K562 (cell line): ENCODE results near the gene SND1. TPM values are rescaled to one million over a fixed set of nuclear protein-coding genes. Genes with fewer than 3 reads are reported as not detected.

Experiments
- ATAC-seq: fragments of 200-7000 bp; cut with Tn5 transposase; 3 replicates; pipeline ENCODE4 v1.9.1; 2020; ENCODE audit warnings: moderate library complexity
- BruUV-seq: library from RNA; stranded (reverse); fragments of 400-500 nt; replicated peaks from 2 replicates; lab custom pipeline; 2021; lab: Mats Ljungman, UMichigan
- CTCF ChIA-PET: fragments of 300-600 bp; formaldehyde crosslinking; extraction: SDS; loops from one replicate; lab custom pipeline; 2021; ENCODE audit warnings: low intra/inter-chr PET ratio; lab: Yijun Ruan, JAX
- POLR2A ChIA-PET: fragments of 300-600, 350-650 bp; sonication (Branson Sonifier 250); formaldehyde crosslinking; extraction: SDS; loops from one replicate; lab custom pipeline; 2021; ENCODE audit warnings: antibody characterized with exemption, inconsistent platforms; lab: Yijun Ruan, JAX
- DNase-seq, 4 experiments: peaks; one replicate each; pipeline versions ENCODE4 v3.0.0 to v3.0.0-alpha.2; 2011 to 2018; ENCODE audit warnings: low spot score in 3 of 4, mixed read lengths in 3 of 4; ENCODE audit errors: extremely low read depth in 1 of 4
- FAIRE-seq: peaks from 2 replicates; lab custom pipeline; 2011; peaks lifted over from hg19 to GRCh38; lab: Jason Lieb, UNC
- H2AFZ ChIP-seq: 2 replicates; pipeline ENCODE4 v1.6.0; 2011; ENCODE audit warnings: low read depth, low read length, control low read depth, inconsistent platforms
- H3K27ac ChIP-seq: fragments of 200-600 bp; 3 replicates; pipeline ENCODE4 v1.8.0; 2011; ENCODE audit warnings: low read depth, mild to moderate bottlenecking, control low read depth, inconsistent platforms, low read length, moderate library complexity, mixed read lengths; ENCODE audit errors: extremely low read depth
- H3K27me3 ChIP-seq, 2 experiments: fragments of 300-600 bp in 1 of 2; 2 replicates in 1 of 2; 3 replicates in 1 of 2; pipeline versions ENCODE4 v1.6.0 to v1.8.0; 2011; ENCODE audit warnings: inconsistent platforms in 2 of 2, low read length in 2 of 2, mild to moderate bottlenecking in 1 of 2, mixed read lengths in 1 of 2, moderate library complexity in 1 of 2; ENCODE audit not compliant: control insufficient read depth in 2 of 2, insufficient read depth in 2 of 2
- H3K36me3 ChIP-seq: fragments of 300-600 bp; 3 replicates; pipeline ENCODE4 v1.8.0; 2011; ENCODE audit warnings: mild to moderate bottlenecking, low read length, inconsistent platforms; ENCODE audit not compliant: control insufficient read depth, insufficient read depth
- H3K4me1 ChIP-seq, 2 experiments: fragments of 200-600 bp in 1 of 2; replicated peaks in 1 of 2; 2 replicates in 1 of 2; 3 replicates in 1 of 2; pipeline versions ENCODE4 v1.5.1 to v1.8.0; 2011; ENCODE audit warnings: inconsistent platforms in 2 of 2, low read length in 2 of 2, mild to moderate bottlenecking in 1 of 2, mixed read lengths in 1 of 2, moderate library complexity in 1 of 2; ENCODE audit not compliant: control insufficient read depth in 2 of 2, insufficient read depth in 2 of 2
- H3K4me2 ChIP-seq: 2 replicates; pipeline ENCODE4 v1.6.1; 2011; ENCODE audit warnings: low read length, control low read depth, inconsistent platforms, mixed read lengths; ENCODE audit not compliant: insufficient read depth
- H3K4me3 ChIP-seq: fragments of 200-600 bp; sonication (generic), shearing (Covaris generic); 2 replicates; pipeline ENCODE4 v1.5.1; 2016; ENCODE audit warnings: control low read depth, inconsistent platforms
- H3K79me2 ChIP-seq: fragments of 200-600 bp; 3 replicates; pipeline ENCODE4 v1.8.0; 2011; ENCODE audit warnings: low read length, inconsistent platforms; ENCODE audit not compliant: control insufficient read depth, insufficient read depth
- H3K9ac ChIP-seq, 2 experiments: 2 replicates each; pipeline versions ENCODE4 v1.6.0 to v1.6.1; 2011; ENCODE audit warnings: low read depth in 2 of 2, low read length in 2 of 2, control low read depth in 1 of 2, inconsistent platforms in 1 of 2, mild to moderate bottlenecking in 1 of 2, mixed read lengths in 1 of 2; ENCODE audit not compliant: insufficient read depth in 1 of 2
- H3K9me1 ChIP-seq: one replicate; pipeline ENCODE4 v1.6.0; 2011; ENCODE audit warnings: inconsistent platforms, mild to moderate bottlenecking, low read length, moderate library complexity; ENCODE audit not compliant: control insufficient read depth, insufficient read depth
- H3K9me3 ChIP-seq: replicated peaks from 2 replicates; pipeline ENCODE4 v1.5.1; 2011; ENCODE audit warnings: low read depth, low read length, inconsistent platforms; ENCODE audit not compliant: control insufficient read depth, insufficient read depth
- H4K20me1 ChIP-seq: replicated peaks from 2 replicates; pipeline ENCODE4 v1.6.1; 2011; ENCODE audit warnings: low read length, inconsistent platforms, mixed read lengths; ENCODE audit not compliant: control insufficient read depth, insufficient read depth
- GTF2A2 ChIP-seq: IDR thresholded peaks from 2 replicates; pipeline ENCODE4 v1.6.1; 2016; ENCODE audit warnings: mild to moderate bottlenecking, missing genetic modification characterization, missing compliant biosample characterization
- NFE2 ChIP-seq: IDR thresholded peaks from 2 replicates; pipeline ENCODE4 v1.6.1; 2014; ENCODE audit warnings: antibody characterized with exemption, low read depth
- OTX1 ChIP-seq: fragments of 450-650 bp; formaldehyde crosslinking; IDR thresholded peaks from 2 replicates; pipeline ENCODE4 v1.4.0; 2022; ENCODE audit warnings: mild to moderate bottlenecking
- SP2 ChIP-seq: IDR thresholded peaks from 2 replicates; pipeline ENCODE4 v1.6.1; 2011; ENCODE audit warnings: mild to moderate bottlenecking, low read depth, low read length, moderate library complexity; ENCODE audit not compliant: poor library complexity, severe bottlenecking; ENCODE audit errors: extremely low read depth
- ZNF324 ChIP-seq: fragments of 250-450 bp; sonication (Bioruptor Pico); IDR thresholded peaks from 2 replicates; pipeline ENCODE4 v1.4.0; 2020; ENCODE audit warnings: mild to moderate bottlenecking
- WGBS: fragments of 100-300 bp; shearing (Covaris generic); methylation state at CpG from one replicate; pipeline ENCODE4 v1.1.6; 2016; ENCODE audit warnings: low coverage, mixed read lengths; ENCODE audit not compliant: insufficient coverage; ENCODE audit errors: missing lambda C conversion rate; 5-methylcytosine and 5-hydroxymethylcytosine counted together
- in situ Hi-C: fragments of 300-500 bp; cut with MboI; formaldehyde crosslinking; loops from 4 replicates; pipeline ENCODE4 v1.15.0; 2018; ENCODE audit warnings: inconsistent platforms, mixed read lengths
- intact Hi-C: fragments of 100-400 bp; cut with micrococcal nuclease; formaldehyde crosslinking; loops from 2 replicates; pipeline ENCODE4 v1.14.2; 2022
- polyA plus RNA-seq, 8 experiments: library from polyadenylated mRNA; depleted of rRNA in 4 of 8; stranded (reverse) in 5 of 8; unstranded in 3 of 8; fragments of >200 nt; fragmentation: Nextera tagmentation in 2 of 8; fragmentation: Illumina TruSeq in 1 of 8; extraction: Ambion mirVana in 2 of 8; extraction: Trizol in 1 of 8; gene quantifications; 2 replicates each; pipeline versions ENCODE4 v1.2.1 to v1.2.3, GENCODE V29; 2011 to 2014; ENCODE audit warnings: inconsistent platforms in 1 of 8, missing spikeins in 1 of 8
- total RNA-seq, 7 experiments: library from RNA; depleted of rRNA in 6 of 7; stranded (reverse); fragments of >200 nt in 6 of 7; fragmentation: Illumina TruSeq in 2 of 7; extraction: Trizol in 2 of 7; gene quantifications; 2 replicates each; pipeline versions ENCODE4 v1.2.1 to v1.2.3, GENCODE V29; 2011 to 2021; ENCODE audit warnings: low replicate concordance in 1 of 7
- TF ChIP-seq, protein P1 (sequence below), 2 experiments: fragments of 200-800 bp in 1 of 2; sonication (Bioruptor generic) in 1 of 2; sonication (generic) in 1 of 2; formaldehyde crosslinking in 1 of 2; IDR thresholded peaks in 1 of 2; conservative IDR thresholded peaks in 1 of 2; 2 replicates each; pipeline versions ENCODE4 v1.5.0 to v1.6.1; 2016 to 2020; ENCODE audit warnings: missing compliant biosample characterization in 1 of 2, missing genetic modification characterization in 1 of 2, missing genetic modification reagents in 1 of 2
- TF ChIP-seq, protein P2 (sequence below), 2 experiments: fragments of 450-650 bp; IDR thresholded peaks; 2 replicates each; pipeline ENCODE4 v1.6.1; 2016

Gene SND1
- total and polyA plus RNA-seq, 9 of the 15 experiments (the other 6 are each of a cell fraction or from before 2014, with no cell fraction given), result 46.5 to 307 (median 191) TPM

DNA sequence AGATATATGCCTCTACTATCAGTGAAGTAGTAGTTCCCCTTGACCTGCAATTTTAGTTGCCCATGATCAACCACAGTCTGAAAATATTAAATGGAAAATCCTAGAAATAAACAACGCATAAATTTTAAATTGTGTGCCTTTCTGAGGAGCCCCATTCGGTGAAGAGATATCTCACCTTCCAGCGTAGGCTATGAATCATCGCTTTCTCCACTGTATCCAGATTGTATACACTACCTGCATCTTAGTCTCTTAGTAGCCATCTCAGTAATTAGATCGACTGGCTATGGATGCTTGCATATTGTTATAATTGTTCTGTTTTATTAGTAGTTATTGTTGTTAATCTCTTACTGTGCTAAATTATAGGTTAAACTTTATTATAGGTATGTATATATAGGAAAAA is 227.9 kb downstream of the SND1 start (continued):
- TF ChIP-seq ZNF324, result no peak
- no peak for TF ChIP-seq SP2
- TF ChIP-seq GTF2A2, result no peak
- TF ChIP-seq NFE2, result peak; percentile 31; the same call in 1 of the 2 replicates

DNA sequence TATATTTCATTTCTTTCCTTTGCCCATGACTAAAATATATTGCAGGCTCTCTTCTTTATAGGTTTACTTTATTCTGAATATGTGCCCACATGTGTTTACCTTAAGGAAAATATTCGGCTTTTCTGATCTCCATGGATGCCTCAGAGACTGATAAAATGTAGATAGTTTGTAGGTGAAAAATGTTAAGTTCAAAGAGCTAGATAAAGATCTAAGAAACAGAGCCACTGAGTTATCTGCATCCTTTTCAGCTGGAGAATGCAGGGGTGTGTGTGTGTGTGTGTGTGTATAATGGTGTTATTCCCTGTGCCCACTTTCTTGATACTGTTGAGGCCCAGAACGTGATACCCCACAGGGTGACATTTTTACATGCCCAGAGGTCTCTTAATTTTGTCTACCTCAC is 228.5 kb downstream of the SND1 start:
- in situ Hi-C loops (no loop called here), intact Hi-C loops (no loop called here)
- ChIA-PET CTCF (no interaction called here), POLR2A (interaction anchor here (1.2 to 1.5 kb wide), 2 partner anchors 9 to 20 kb away, joined by 3 to 9 read pairs; no protein-coding TSS in a partner anchor)
- 59% methylated on average over 2 of the region's 2 CpGs for WGBS
- Histone ChIP-seq H4K20me1 (peaks cover 11% of the 10 kb centered on the region; the same call in 1 of the 2 replicates), H3K27me3 (no peaks in the 10 kb centered on the region), H3K79me2 (peaks cover 63% of the 10 kb centered on the region), H3K4me2 (no peak overlapping the region), H3K4me3 (no peak overlapping the region), H3K36me3 (peaks cover 26% of the 10 kb centered on the region), H3K4me1 (peaks cover 12 to 43% of the 10 kb centered on the region in 2 experiments), H3K9me3 (no peaks in the 10 kb centered on the region), H3K9me1 (peaks cover 9% of the 10 kb centered on the region), H3K27ac (no peak overlapping the region), H2AFZ (no peak overlapping the region), H3K9ac (no peak overlapping the region)
- TF ChIP-seq, protein P1, sequence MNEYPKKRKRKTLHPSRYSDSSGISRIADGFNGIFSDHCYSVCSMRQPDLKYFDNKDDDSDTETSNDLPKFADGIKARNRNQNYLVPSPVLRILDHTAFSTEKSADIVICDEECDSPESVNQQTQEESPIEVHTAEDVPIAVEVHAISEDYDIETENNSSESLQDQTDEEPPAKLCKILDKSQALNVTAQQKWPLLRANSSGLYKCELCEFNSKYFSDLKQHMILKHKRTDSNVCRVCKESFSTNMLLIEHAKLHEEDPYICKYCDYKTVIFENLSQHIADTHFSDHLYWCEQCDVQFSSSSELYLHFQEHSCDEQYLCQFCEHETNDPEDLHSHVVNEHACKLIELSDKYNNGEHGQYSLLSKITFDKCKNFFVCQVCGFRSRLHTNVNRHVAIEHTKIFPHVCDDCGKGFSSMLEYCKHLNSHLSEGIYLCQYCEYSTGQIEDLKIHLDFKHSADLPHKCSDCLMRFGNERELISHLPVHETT (CRISPR knock-in tag; conservative IDR thresholded peaks at IDR 0.05 in 1 of 2, IDR thresholded peaks at IDR 0.05 in 1 of 2), result no peak
- TF ChIP-seq, protein P2, sequence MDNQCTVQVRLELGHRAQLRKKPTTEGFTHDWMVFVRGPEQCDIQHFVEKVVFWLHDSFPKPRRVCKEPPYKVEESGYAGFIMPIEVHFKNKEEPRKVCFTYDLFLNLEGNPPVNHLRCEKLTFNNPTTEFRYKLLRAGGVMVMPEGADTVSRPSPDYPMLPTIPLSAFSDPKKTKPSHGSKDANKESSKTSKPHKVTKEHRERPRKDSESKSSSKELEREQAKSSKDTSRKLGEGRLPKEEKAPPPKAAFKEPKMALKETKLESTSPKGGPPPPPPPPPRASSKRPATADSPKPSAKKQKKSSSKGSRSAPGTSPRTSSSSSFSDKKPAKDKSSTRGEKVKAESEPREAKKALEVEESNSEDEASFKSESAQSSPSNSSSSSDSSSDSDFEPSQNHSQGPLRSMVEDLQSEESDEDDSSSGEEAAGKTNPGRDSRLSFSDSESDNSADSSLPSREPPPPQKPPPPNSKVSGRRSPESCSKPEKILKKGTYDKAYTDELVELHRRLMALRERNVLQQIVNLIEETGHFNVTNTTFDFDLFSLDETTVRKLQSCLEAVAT (IDR thresholded peaks at IDR 0.05), result no peak
- no peak for TF ChIP-seq OTX1 (CRISPR knock-in tag)
- ATAC-seq (no peak), DNase-seq (no peak), FAIRE-seq (no peak)
- BruUV-seq, result no TSS peak
